B cell (primary cell): Measurements from ENCODE around the gene TDG. TPM values are rescaled to one million over a fixed set of nuclear protein-coding genes. Genes with fewer than 3 reads are reported as not detected.

Experiments used
- ATAC-seq: fragments of 200-7000 bp; cut with Tn5 transposase; one replicate; pipeline ENCODE4 v1.10.0; 2021; ENCODE audit warnings: low read depth, mild to moderate bottlenecking, moderate number of reproducible peaks, moderate library complexity
- CTCF ChIA-PET: fragments of 350-600 bp; sonication (Branson Sonifier 250); formaldehyde crosslinking; loops from one replicate; lab custom pipeline; 2021; ENCODE audit warnings: antibody characterized with exemption, inconsistent platforms; lab: Charles Lee
- POLR2A ChIA-PET: fragments of 350-600 bp; sonication (Branson Sonifier 250); formaldehyde crosslinking; loops from one replicate; lab custom pipeline; 2021; ENCODE audit warnings: antibody characterized with exemption; lab: Charles Lee
- DNase-seq: peaks from one replicate; pipeline ENCODE4 v3.0.0; 2013
- H2AFZ ChIP-seq: 2 replicates; pipeline ENCODE4 v1.6.1; 2012; ENCODE audit warnings: mild to moderate bottlenecking, low read depth, low read length; ENCODE audit not compliant: insufficient read depth, poor library complexity, severe bottlenecking
- H3K27ac ChIP-seq, 2 donors: 1 replicate in 1 of 2; 2 replicates in 1 of 2; pipeline ENCODE4 v1.5.1; 2012 to 2013; ENCODE audit warnings: low read length in 2 of 2, mild to moderate bottlenecking in 2 of 2, moderate library complexity in 1 of 2
- H3K27me3 ChIP-seq, 4 experiments: fragments of 200-600 bp in 1 of 4; sonication (generic) in 1 of 4; replicated peaks in 1 of 4; 1 replicate in 2 of 4; 2 replicates in 2 of 4; pipeline versions ENCODE4 v1.6.1 to v1.7.0; 2013 to 2016; ENCODE audit warnings: low read length in 3 of 4, mild to moderate bottlenecking in 2 of 4, mixed read lengths in 1 of 4, moderate library complexity in 1 of 4; ENCODE audit not compliant: insufficient read depth in 4 of 4, control insufficient read depth in 3 of 4; ENCODE audit errors: control extremely low read depth in 1 of 4
- H3K36me3 ChIP-seq, 2 experiments: replicated peaks in 1 of 2; 1 replicate in 1 of 2; 2 replicates in 1 of 2; pipeline versions ENCODE4 v1.6.1 to v1.7.1; 2013; ENCODE audit warnings: low read length in 1 of 2; ENCODE audit not compliant: insufficient read depth in 2 of 2, control insufficient read depth in 1 of 2; ENCODE audit errors: control extremely low read depth in 1 of 2, extremely low read depth in 1 of 2
- H3K4me1 ChIP-seq, 2 donors: fragments of 200-600 bp in 1 of 2; sonication (generic) in 1 of 2; 1 replicate in 1 of 2; 2 replicates in 1 of 2; pipeline versions ENCODE4 v1.5.1 to v1.6.1; 2013 to 2017; ENCODE audit warnings: low read length in 2 of 2; ENCODE audit not compliant: control insufficient read depth in 2 of 2, insufficient read depth in 2 of 2
- H3K4me2 ChIP-seq: replicated peaks from 2 replicates; pipeline ENCODE3; 2012; ENCODE audit warnings: mild to moderate bottlenecking, low read depth, low read length; ENCODE audit not compliant: poor library complexity, severe bottlenecking
- H3K4me3 ChIP-seq, 5 experiments: fragments of 200-600 bp in 1 of 5; sonication (generic) in 1 of 5; 1 replicate in 3 of 5; 2 replicates in 2 of 5; pipeline versions ENCODE4 v1.5.1 to v1.7.0; 2011 to 2016; ENCODE audit warnings: low read length in 4 of 5, mild to moderate bottlenecking in 4 of 5, low read depth in 2 of 5, control low read depth in 1 of 5, moderate library complexity in 1 of 5; ENCODE audit not compliant: insufficient read depth in 1 of 5; ENCODE audit errors: control extremely low read depth in 1 of 5, extremely low read depth in 1 of 5
- H3K79me2 ChIP-seq: fragments of 200-600 bp; sonication (generic); one replicate; pipeline ENCODE4 v1.6.0; 2016; ENCODE audit warnings: low read length; ENCODE audit not compliant: control insufficient read depth, insufficient read depth
- H3K9ac ChIP-seq: fragments of 200-600 bp; sonication (generic); 2 replicates; pipeline ENCODE4 v1.6.1; 2017; ENCODE audit warnings: mild to moderate bottlenecking, low read length, moderate library complexity
- H3K9me3 ChIP-seq, 3 donors: one replicate each; pipeline versions ENCODE4 v1.6.1 to v1.7.1; 2013; ENCODE audit warnings: low read length in 2 of 3; ENCODE audit not compliant: control insufficient read depth in 2 of 3, insufficient read depth in 1 of 3; ENCODE audit errors: control extremely low read depth in 1 of 3
- H4K20me1 ChIP-seq: 2 replicates; pipeline ENCODE4 v1.6.0; 2012; ENCODE audit warnings: mild to moderate bottlenecking, low read length; ENCODE audit not compliant: insufficient read depth, control insufficient read depth, poor library complexity, severe bottlenecking
- H3K27ac Mint-ChIP-seq: one replicate; pipeline ENCODE4 v1.8.0; 2021; ENCODE audit warnings: mixed read lengths
- H3K27me3 Mint-ChIP-seq: one replicate; pipeline ENCODE4 v1.8.0; 2021; ENCODE audit warnings: mixed read lengths
- H3K4me1 Mint-ChIP-seq: one replicate; pipeline ENCODE4 v1.8.0; 2021; ENCODE audit warnings: mixed read lengths
- H3K4me3 Mint-ChIP-seq: one replicate; pipeline ENCODE4 v1.8.0; 2021; ENCODE audit warnings: mixed read lengths
- H3K9me3 Mint-ChIP-seq: one replicate; pipeline ENCODE4 v1.8.0; 2022; ENCODE audit warnings: mixed read lengths; ENCODE audit not compliant: insufficient read depth
- CTCF ChIP-seq: fragments of 200-600 bp; IDR thresholded peaks from one replicate; pipeline ENCODE4 v1.8.0; 2022; ENCODE audit warnings: antibody characterized with exemption, mild to moderate bottlenecking
- EZH2 ChIP-seq: IDR thresholded peaks from 2 replicates; pipeline ENCODE4 v1.6.1; 2012; ENCODE audit warnings: borderline replicate concordance, low read depth, mild to moderate bottlenecking, moderate library complexity, low read length; ENCODE audit not compliant: insufficient read depth, poor library complexity, severe bottlenecking
- WGBS: methylation state at CpG from one replicate; pipeline ENCODE4 v1.1.5; 2013; ENCODE audit warnings: missing lambda C conversion rate; ENCODE audit not compliant: insufficient coverage; 5-methylcytosine and 5-hydroxymethylcytosine counted together
- intact Hi-C: fragments of 100-400 bp; cut with micrococcal nuclease; formaldehyde crosslinking; loops from one replicate; pipeline ENCODE4 v1.10.0; 2022
- polyA plus RNA-seq: library from polyadenylated mRNA; depleted of rRNA; stranded (reverse); fragments of >200 nt; gene quantifications from 2 replicates; pipeline ENCODE4 v1.2.3, GENCODE V29; 2012
- total RNA-seq, 2 donors: library from RNA; stranded (reverse); fragments of 120-200 nt in 1 of 2; gene quantifications; 1 replicate in 1 of 2; 2 replicates in 1 of 2; pipeline versions ENCODE4 v1.2.3 to v1.2.4, GENCODE V29; 2013 to 2022

TDG gene
- total and polyA plus RNA-seq, 2 donors (not counting 1 experiment from before 2014, with no cell fraction given), result 8.6 to 35.5 TPM

- Histone ChIP-seq H4K20me1 (no peaks in the 10 kb centered on the region), H3K79me2 (no peaks in the 10 kb centered on the region), H3K36me3 (no peaks in the 10 kb centered on the region), H3K4me3 (no peak overlapping the region), H3K27me3 (no peaks in the 10 kb centered on the region), H3K27ac (no peak overlapping the region), H3K9me3 (peaks cover 0 to 4% (median 4%) of the 10 kb centered on the region in 3 donors), H2AFZ (no peak overlapping the region), H3K4me2 (no peak overlapping the region), H3K4me1 (no peaks in the 10 kb centered on the region), H3K9ac (no peak overlapping the region)
- H3K4me1 Mint-ChIP-seq, result no peaks in the 10 kb centered on the region
- WGBS, result no CpG with 5 or more reads among the region's 3 CpGs
- no peak overlapping the region for H3K27ac Mint-ChIP-seq
- TF ChIP-seq CTCF (no peak), EZH2 (no peak)
- peaks cover 3% of the 10 kb centered on the region for H3K27me3 Mint-ChIP-seq
- H3K4me3 Mint-ChIP-seq, result no peak overlapping the region
- ATAC-seq (no peak), DNase-seq (no peak)
- ChIA-PET POLR2A (no interaction called here), CTCF (no interaction called here)
- intact Hi-C loops, result no loop called here
- peaks cover 4% of the 10 kb centered on the region for H3K9me3 Mint-ChIP-seq
Measured at GRCh38 chr12:103917873-103918272, 47.8 kb upstream of the TDG start.

GRCh38 chr12:103924761-103925641 is 40.7 kb upstream of the TDG start:
- POLR2A ChIA-PET, result no interaction called here
- Histone ChIP-seq H3K4me3 (no peak overlapping the region), H3K27ac (no peak overlapping the region), H2AFZ (peak overlapping the region; percentile 20), H3K36me3 (no peaks in the 10 kb centered on the region), H3K4me1 (peaks cover 13 to 15% of the 10 kb centered on the region in 2 donors), H3K9ac (no peak overlapping the region), H3K9me3 (no peaks in the 10 kb centered on the region), H3K79me2 (peaks cover 4% of the 10 kb centered on the region), H4K20me1 (no peaks in the 10 kb centered on the region), H3K4me2 (no peak overlapping the region), H3K27me3 (no peaks in the 10 kb centered on the region)
- H3K9me3 Mint-ChIP-seq, result no peaks in the 10 kb centered on the region
- peak overlapping the region; percentile 47 for H3K4me3 Mint-ChIP-seq
- H3K4me1 Mint-ChIP-seq, result peaks cover 32% of the 10 kb centered on the region
- intact Hi-C loops, result no loop called here
- CTCF ChIA-PET, result interaction anchor here (0.5 to 5.0 kb wide), 4 partner anchors 36 to 213 kb away, joined by 3 to 22 read pairs (median 4); partner anchors contain the start of gene NFYB
- H3K27ac Mint-ChIP-seq, result peak overlapping the region; percentile 88
- 77% methylated on average over 2 of the region's 9 CpGs for WGBS
- ATAC-seq (no peak), DNase-seq (no peak)
- no peak for TF ChIP-seq CTCF
- TF ChIP-seq EZH2, result no peak
- H3K27me3 Mint-ChIP-seq, result no peaks in the 10 kb centered on the region
